Gastrocnemius medialis (tissue), 4 donors: ENCODE results near the gene RPL22L1. TPM values are rescaled to one million over a fixed set of nuclear protein-coding genes. Genes with fewer than 3 reads are reported as not detected.

Experiments
- ATAC-seq, 2 donors: fragments of 150-250 bp; one replicate each; pipeline ENCODE4 v1.9.1; 2016
- DNase-seq, 2 donors: peaks; one replicate each; pipeline ENCODE4 v3.0.0-alpha.2; 2019
- H3K27ac ChIP-seq, 4 donors: fragments of 200-600 bp; sonication (generic); 1 replicate in 1 of 4; 2 replicates in 3 of 4; pipeline ENCODE4 v1.5.1; 2016 to 2018; ENCODE audit warnings: mild to moderate bottlenecking in 2 of 4, moderate library complexity in 1 of 4
- H3K27me3 ChIP-seq, 3 donors: fragments of 200-600 bp; sonication (generic) in 2 of 3; 1 replicate in 1 of 3; 2 replicates in 2 of 3; pipeline versions ENCODE4 v1.5.1 to v1.6.0; 2016 to 2019; ENCODE audit warnings: mild to moderate bottlenecking in 1 of 3, moderate library complexity in 1 of 3
- H3K36me3 ChIP-seq, 2 donors: fragments of 200-600 bp; sonication (generic) in 1 of 2; one replicate each; pipeline ENCODE4 v1.5.1; 2017 to 2018
- H3K4me1 ChIP-seq, 2 donors: fragments of 200-600 bp; sonication (generic) in 1 of 2; one replicate each; pipeline ENCODE4 v1.5.1; 2016 to 2017; ENCODE audit warnings: mild to moderate bottlenecking in 2 of 2
- H3K4me3 ChIP-seq, 4 donors: fragments of 200-600 bp; sonication (generic) in 3 of 4; 1 replicate in 1 of 4; 2 replicates in 3 of 4; pipeline ENCODE4 v1.5.1; 2016 to 2019; ENCODE audit warnings: mild to moderate bottlenecking in 2 of 4
- H3K9me3 ChIP-seq, 3 donors: fragments of 200-600 bp; sonication (generic) in 2 of 3; 1 replicate in 1 of 3; 2 replicates in 2 of 3; pipeline ENCODE4 v1.5.1; 2016 to 2019
- POLR2A ChIP-seq, 2 donors: fragments of 450-650 bp; IDR thresholded peaks; one replicate each; pipeline ENCODE4 v1.6.1; 2017; ENCODE audit warnings: antibody characterized with exemption in 2 of 2, mild to moderate bottlenecking in 2 of 2, moderate library complexity in 2 of 2
- in situ Hi-C, 4 donors: fragments of 200-750 bp; cut with MboI; loops; one replicate each; pipeline versions ENCODE4 v1.15.0 to v1.8.0; 2017; ENCODE audit warnings: low sequenced_read_pairs in 4 of 4
- intact Hi-C: fragments of 100-400 bp; cut with DNase I; formaldehyde crosslinking; loops from one replicate; pipeline ENCODE4 v1.15.1; 2023; ENCODE audit warnings: low total_unique reads
- total RNA-seq, 4 donors: library from RNA; depleted of rRNA; stranded (reverse); fragments of >200 nt; gene quantifications; one replicate each; pipeline versions ENCODE4 v1.1.0 to v1.2.3, GENCODE V29; 2016
- TF ChIP-seq, protein P1 (sequence below), 5 experiments: fragments of 450-650 bp in 3 of 5; fragments of 200-600 bp in 2 of 5; sonication (generic) in 2 of 5; IDR thresholded peaks in 4 of 5; conservative IDR thresholded peaks in 1 of 5; 1 replicate in 4 of 5; 2 replicates in 1 of 5; pipeline ENCODE4 v1.5.1; 2016 to 2019; ENCODE audit warnings: antibody characterized with exemption in 5 of 5, mild to moderate bottlenecking in 3 of 5, moderate library complexity in 3 of 5

Gene RPL22L1
- total RNA-seq, 4 donors from 2014 or later = 28.3 to 83.5 (median 29.5) TPM

DNA sequence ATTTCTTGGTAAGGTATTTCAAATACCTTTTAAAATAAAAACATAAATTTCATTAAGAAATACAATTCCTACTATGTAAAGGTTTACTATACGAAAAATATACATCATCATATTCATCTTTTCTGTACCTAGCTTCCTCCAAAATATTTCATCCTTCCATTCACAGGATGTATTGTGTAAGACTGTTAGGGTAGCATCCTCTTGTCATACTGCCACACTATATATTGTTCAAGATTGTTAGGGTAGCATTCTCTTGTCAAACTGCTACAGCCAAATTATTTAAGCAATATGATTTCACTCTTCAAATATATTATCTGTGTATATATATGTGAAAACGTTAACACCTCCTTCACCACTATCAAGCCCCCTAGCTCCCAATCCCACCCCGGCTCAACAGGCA, 3.5 kb downstream of the RPL22L1 start:
- in situ Hi-C loops = no loop called here
- ATAC-seq = no peak
- H3K4me1 ChIP-seq = peaks cover 11 to 15% of the 10 kb centered on the region in 2 donors

DNA sequence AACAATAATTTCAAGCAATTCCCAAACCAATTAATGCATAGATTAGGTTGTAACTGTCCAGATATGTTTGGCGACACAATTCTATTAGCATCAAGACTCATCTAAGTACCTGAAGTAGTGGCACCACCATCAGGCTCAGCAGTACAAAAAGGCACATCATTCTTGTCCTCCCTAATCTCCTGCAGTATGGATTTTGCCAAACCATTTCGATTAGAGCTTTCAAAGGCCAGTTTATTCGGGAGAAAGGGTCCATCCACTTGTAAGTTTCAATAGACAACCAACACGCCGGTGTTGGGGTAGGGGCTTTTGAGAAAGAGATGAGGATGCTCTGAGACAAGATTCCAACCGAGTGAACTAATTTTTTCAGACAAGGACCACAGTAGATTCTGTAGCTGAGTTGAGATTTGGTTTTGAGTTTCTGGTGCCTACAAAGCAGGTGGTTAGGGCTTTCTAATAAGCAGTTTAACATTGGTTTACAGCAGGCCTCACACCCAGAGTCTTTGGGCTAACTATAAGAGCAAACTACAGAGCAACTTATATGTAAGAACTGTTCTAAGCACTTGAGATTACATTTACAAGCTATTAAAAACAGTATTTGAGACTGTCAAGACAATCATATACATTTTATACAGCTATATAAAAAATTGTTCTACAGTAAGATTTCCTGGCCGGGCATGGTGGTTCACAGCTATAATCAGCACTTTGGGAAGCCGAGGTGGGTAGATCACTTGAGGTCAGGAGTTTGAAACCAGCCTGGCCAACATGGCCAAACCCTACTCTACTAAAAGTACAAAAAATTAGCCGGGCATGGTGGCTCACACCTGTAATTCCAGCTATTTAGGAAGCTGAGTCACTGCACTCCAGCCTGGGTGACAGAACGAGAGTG, 4.5 kb downstream of the RPL22L1 start:
- no peak overlapping the region for H3K27ac ChIP-seq
- in situ Hi-C loops (no loop called here), intact Hi-C loops (no loop called here)
- no peak overlapping the region for H3K4me3 ChIP-seq
- no peak for DNase-seq
- H3K4me1 ChIP-seq = peaks cover 11 to 15% of the 10 kb centered on the region in 2 donors
- peaks cover 0 to 25% of the 10 kb centered on the region in 2 donors for H3K36me3 ChIP-seq
- no peak for ATAC-seq
- no peaks in the 10 kb centered on the region for H3K27me3 ChIP-seq
- no peaks in the 10 kb centered on the region for H3K9me3 ChIP-seq
- TF ChIP-seq, protein P1, sequence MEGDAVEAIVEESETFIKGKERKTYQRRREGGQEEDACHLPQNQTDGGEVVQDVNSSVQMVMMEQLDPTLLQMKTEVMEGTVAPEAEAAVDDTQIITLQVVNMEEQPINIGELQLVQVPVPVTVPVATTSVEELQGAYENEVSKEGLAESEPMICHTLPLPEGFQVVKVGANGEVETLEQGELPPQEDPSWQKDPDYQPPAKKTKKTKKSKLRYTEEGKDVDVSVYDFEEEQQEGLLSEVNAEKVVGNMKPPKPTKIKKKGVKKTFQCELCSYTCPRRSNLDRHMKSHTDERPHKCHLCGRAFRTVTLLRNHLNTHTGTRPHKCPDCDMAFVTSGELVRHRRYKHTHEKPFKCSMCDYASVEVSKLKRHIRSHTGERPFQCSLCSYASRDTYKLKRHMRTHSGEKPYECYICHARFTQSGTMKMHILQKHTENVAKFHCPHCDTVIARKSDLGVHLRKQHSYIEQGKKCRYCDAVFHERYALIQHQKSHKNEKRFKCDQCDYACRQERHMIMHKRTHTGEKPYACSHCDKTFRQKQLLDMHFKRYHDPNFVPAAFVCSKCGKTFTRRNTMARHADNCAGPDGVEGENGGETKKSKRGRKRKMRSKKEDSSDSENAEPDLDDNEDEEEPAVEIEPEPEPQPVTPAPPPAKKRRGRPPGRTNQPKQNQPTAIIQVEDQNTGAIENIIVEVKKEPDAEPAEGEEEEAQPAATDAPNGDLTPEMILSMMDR (IDR thresholded peaks at IDR 0.05 in 4 of 5, conservative IDR thresholded peaks at IDR 0.05 in 1 of 5) = no peak
- no peak for TF ChIP-seq POLR2A (IDR thresholded peaks at IDR 0.05)

More for the DNA sequence above, 3.5 kb downstream of the RPL22L1 start:
- intact Hi-C loops = no loop called here
- no peak for DNase-seq
- no peak for TF ChIP-seq POLR2A (IDR thresholded peaks at IDR 0.05)
- TF ChIP-seq, protein P1 (IDR thresholded peaks at IDR 0.05 in 4 of 5, conservative IDR thresholded peaks at IDR 0.05 in 1 of 5) = no peak
- H3K9me3 ChIP-seq = no peaks in the 10 kb centered on the region
- H3K27me3 ChIP-seq = no peaks in the 10 kb centered on the region
- H3K4me3 ChIP-seq = no peak overlapping the region
- no peak overlapping the region for H3K27ac ChIP-seq
- H3K36me3 ChIP-seq = peaks cover 0 to 25% of the 10 kb centered on the region in 2 donors

DNA sequence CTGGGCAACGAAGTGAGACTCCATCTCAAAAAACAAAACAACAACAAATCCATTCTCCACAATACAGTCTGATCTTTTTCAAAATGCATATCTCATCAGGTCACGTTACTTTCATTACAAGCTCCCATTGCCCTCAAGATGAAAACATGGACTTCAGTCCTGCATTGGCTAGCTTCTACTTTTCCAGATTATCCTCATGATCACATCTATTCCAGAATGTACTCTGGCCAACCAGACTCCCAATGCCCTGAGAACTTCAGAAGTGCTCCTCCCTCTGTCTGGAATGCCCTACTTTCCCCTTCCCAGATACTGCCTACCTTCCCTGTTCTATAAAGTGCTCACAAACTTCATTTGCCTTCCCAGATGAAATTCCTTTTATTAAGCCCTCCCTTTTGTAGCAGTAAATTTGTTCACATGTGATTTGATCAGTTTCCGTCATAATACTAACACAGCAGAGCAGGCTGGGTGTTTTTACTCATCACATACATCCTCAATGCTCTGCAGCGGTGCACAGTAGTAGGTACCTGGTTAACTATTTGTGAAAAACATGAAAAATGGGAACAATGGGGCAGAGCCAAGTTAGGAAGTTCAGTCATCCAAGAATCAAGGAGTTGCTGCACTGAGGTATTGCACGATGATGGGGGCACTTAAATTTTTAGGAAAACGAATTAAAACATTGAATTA, 5.3 kb downstream of the RPL22L1 start:
- no peak for ATAC-seq
- no peaks in the 10 kb centered on the region for H3K9me3 ChIP-seq
- TF ChIP-seq POLR2A (IDR thresholded peaks at IDR 0.05) = no peak
- TF ChIP-seq, protein P1 (IDR thresholded peaks at IDR 0.05 in 4 of 5, conservative IDR thresholded peaks at IDR 0.05 in 1 of 5) = no peak
- peaks cover 0 to 25% of the 10 kb centered on the region in 2 donors for H3K36me3 ChIP-seq
- no peak overlapping the region for H3K4me3 ChIP-seq
- H3K27me3 ChIP-seq = no peaks in the 10 kb centered on the region
- H3K4me1 ChIP-seq = peaks cover 11 to 15% of the 10 kb centered on the region in 2 donors
- intact Hi-C loops = no loop called here
- no peak overlapping the region for H3K27ac ChIP-seq
- no peak for DNase-seq
- in situ Hi-C loops = no loop called here

DNA sequence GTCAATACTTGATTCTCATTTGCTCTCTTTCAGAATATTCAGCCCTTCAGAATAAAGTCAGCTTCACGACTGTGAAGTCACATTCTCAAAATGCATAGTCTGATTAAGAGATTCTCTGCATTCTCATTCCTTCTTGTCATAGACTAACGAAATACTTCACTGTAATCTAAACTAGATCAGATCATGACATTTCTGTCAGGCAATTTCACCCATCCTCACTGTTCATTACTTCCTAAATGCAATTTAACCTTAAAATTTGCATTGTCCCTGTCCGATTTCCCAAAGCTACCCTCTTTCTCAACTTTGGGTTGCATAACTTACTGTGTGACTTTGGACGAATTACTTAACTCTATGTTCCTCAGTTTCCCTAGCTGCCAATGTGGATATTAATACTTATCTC, 6.2 kb downstream of the RPL22L1 start:
- Histone ChIP-seq H3K27ac (no peak overlapping the region), H3K4me1 (peaks cover 6 to 9% of the 10 kb centered on the region in 2 donors), H3K36me3 (peaks cover 0 to 25% of the 10 kb centered on the region in 2 donors), H3K27me3 (no peaks in the 10 kb centered on the region), H3K4me3 (no peak overlapping the region), H3K9me3 (no peaks in the 10 kb centered on the region)
- in situ Hi-C loops (no loop called here), intact Hi-C loops (no loop called here)
- DNase-seq (no peak), ATAC-seq (no peak)
- TF ChIP-seq POLR2A (IDR thresholded peaks at IDR 0.05) = no peak
